Measurements from ENCODE around the gene MLST8. TPM values are rescaled to one million over a fixed set of nuclear protein-coding genes. Genes with fewer than 3 reads are reported as not detected.
"Not testable (repeated sequence)": the region's sequence is repeated elsewhere in the genome, so short reads cannot be mapped to it uniquely, and the experiment has no call there.

MLST8 gene
- total RNA-seq, 1 donor from 2014 or later, result 38.4 TPM

DNA sequence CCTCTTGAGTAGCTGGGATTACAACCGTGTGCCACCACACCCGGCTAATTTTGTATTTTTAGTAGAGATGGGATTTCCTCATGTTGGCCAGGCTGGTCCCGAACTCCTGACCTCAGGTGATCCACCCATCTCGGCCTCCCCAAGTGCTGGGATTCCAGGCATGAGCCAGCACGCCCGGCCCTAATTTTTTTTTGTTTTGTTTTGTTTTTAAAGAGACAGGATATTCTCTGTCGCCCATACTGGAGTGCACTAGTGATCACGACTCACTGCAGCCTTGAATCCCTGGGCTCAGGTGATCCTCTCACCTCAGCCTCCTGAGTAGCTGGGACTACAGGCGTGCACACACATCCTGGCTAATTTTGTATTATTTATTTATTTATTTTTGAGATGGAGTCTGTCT lies 35.1 kb downstream of the MLST8 start:
- intact Hi-C loops (cut with micrococcal nuclease), result not testable (repeated sequence)

DNA sequence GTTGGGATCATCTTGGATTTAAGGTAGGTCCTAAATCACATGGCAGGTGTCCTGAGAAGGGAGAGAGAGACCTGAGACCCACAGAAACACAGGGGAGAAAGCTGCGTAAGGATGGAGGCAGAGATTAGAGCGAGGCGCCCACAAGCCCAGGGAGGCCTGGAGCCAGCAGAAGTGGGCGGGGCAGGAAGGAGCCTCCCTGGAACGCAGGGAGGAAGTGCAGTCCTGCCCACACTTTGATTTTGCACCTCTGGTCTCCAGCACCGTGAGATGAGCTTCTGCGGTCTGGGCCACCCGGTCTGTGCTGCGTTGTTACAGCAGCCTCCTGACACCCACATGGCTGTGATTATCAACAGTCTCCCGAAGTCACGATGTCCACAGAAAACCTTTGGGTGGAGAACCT lies 37.3 kb downstream of the MLST8 start:
- intact Hi-C loops (cut with micrococcal nuclease), result no loop called here

DNA sequence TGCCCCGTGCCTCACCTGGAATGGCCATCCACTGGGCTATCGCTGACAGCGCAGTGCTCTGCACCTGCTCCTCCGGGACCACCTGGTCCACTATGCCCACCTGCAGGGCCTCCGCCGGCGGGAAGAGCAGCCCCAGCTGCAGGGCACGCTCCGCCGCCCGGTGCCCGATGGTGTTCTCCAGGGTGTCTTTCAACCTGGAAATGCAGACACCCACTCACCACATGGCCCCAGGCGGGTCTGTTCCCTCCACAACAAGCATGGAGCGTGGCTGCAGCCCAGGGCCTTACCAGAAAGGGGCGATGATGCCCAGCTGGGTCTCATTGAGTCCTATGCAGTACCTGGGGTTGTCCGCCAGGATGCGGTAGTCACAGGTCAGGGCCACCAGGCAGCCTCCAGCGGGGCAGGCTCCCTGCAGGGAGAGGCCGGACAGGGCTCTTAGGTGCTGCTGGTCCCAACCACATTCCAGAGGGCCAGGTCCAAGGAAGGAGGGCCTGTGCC lies 37.8 kb downstream of the MLST8 start:
- intact Hi-C loops (cut with micrococcal nuclease), result no loop called here

DNA sequence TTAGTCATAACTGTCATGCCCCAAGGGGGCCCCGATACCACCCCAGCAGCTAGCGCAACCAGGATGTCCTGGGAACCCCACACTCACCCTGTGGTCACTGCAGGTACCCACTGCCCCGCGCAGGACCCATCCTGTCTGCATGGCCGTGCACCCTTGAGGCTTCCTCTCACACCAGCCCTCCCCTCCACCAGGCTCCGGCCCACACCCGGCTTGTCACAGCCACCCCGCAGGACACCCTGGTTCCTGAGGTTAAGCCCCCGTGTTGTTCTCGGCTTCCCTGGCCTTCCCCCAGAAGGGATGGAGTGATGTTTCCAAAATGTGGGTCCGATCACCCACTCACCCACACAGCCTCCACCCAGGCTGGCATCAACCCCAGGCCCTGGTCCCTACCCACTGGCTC lies 38.5 kb downstream of the MLST8 start:
- intact Hi-C loops (cut with micrococcal nuclease), result no loop called here

DNA sequence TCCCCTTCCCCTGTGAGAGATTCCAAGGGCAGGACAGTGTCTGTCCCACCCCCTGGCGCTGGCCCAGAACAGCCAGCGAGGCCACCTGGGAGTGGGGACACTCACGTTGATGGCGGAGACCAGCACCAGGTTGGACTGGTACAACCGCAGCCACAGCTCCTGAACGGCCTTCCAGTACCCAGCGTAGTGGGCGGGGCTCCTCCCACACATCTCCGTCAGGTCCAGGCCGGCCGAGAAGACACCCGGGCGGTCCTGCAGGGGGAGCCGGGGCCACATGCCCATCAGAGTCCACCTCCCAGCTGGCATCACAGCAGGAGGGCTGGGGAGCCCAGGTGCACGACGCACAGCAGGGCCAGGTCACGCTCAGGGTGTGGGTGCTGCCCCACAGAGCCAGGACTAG lies 39.0 kb downstream of the MLST8 start:
- intact Hi-C loops (cut with micrococcal nuclease), result no loop called here

DNA sequence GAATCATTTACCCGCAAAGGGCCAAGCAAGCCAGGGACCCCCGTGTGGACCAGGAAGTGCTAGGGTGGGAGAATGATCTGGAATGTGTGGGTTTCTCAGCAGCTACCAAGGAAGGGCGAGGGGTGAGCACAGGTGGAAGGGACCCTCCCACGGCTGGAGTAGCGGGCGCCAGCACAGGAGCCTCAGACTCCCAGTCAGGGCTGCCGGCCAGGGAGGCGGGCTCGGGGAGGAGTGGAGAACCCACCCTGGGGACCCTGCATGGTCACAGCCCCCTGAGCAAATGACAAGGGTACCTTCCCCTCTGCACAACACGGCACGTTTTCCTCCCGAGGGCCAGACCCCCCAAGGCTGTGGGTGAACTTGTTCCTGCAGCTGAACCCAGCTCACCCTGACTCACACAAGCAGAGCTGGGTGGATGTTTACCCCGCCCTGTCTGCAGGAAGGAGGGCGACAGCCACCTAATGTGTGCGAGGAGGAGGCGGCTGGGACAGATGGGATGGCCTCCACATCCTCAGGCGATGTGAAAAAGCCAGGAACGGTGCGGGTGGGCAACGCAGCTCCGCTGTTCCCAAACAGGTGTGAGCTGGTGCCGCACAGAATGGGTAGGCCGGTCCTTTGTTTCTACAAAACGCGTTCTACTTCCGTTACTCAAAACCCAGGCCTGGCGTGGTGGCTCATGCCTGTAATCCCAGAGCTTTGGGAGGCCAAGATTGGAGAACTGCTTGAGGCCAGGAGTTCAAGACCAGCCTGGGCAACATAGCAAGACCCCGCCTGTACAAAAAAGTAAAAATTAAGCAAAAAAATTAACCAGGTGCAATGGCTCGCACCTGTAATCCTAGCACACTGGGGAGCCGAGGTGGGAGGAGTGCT lies 39.9 kb downstream of the MLST8 start:
- intact Hi-C loops (cut with micrococcal nuclease), result no loop called here

DNA sequence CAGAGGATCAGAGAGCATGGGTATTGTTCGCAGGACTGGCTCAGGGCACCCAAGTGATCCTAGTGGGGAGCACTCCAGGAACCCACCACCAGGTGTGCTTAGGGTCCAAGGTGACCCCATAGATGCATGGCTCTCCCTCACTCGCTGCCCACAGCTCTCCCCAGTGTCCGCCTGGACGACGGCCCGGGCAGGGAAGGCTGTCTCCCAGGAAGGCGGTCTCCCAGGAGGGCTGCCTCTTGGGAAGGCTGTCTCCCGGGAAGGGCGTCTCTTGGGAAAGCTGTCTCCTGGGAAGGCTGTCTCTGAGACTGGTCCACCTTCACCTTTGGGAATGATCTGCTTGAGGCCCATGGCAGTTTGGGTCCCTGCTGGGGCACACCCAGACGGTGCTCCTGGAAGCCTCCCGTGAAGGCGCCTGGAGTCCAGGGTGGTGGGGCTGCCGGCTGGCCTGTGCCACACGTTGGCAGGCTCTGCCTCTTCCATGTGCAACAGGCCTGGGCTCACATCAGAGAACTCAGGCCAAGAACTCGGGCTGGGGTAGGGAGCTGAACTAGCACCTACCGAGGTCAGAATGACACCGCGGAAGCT lies 41.1 kb downstream of the MLST8 start:
- intact Hi-C loops (cut with micrococcal nuclease), result no loop called here

DNA sequence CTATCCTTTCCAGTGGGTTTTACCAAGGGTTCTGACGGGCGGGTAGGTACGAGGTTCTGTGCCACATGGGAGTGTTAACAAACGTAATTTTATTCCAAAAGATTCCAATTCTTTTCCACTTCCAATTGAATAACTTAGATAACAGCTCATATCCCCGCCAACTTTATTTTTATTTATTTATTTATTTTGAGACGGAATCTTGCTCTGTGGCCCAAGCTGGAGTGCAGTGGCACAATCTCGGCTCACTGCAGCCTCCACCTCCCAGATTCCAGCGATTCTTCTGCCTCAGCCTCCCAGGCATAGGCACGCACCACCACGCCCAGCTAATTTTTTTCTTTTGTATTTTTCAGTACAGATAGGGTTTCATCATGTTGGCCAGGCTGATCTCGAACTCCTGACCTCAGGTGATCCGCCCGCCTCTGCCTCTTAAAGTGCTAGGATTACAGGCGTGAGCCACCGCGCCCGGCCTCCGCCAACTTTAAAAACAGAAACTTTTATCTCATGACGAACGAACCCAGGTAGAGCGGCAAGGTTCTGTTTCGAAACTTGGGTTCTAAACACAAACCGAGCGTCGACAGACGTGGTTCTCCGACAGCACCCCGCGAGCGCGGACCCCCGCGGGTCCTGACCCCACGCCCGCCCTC lies 45.5 kb downstream of the MLST8 start:
- intact Hi-C loops (cut with micrococcal nuclease), result loop anchor here (2.0 to 5.0 kb wide), 2 partner anchors 28 to 38 kb away; partner anchors contain the start of genes BRICD5, E4F1 and PGP

DNA sequence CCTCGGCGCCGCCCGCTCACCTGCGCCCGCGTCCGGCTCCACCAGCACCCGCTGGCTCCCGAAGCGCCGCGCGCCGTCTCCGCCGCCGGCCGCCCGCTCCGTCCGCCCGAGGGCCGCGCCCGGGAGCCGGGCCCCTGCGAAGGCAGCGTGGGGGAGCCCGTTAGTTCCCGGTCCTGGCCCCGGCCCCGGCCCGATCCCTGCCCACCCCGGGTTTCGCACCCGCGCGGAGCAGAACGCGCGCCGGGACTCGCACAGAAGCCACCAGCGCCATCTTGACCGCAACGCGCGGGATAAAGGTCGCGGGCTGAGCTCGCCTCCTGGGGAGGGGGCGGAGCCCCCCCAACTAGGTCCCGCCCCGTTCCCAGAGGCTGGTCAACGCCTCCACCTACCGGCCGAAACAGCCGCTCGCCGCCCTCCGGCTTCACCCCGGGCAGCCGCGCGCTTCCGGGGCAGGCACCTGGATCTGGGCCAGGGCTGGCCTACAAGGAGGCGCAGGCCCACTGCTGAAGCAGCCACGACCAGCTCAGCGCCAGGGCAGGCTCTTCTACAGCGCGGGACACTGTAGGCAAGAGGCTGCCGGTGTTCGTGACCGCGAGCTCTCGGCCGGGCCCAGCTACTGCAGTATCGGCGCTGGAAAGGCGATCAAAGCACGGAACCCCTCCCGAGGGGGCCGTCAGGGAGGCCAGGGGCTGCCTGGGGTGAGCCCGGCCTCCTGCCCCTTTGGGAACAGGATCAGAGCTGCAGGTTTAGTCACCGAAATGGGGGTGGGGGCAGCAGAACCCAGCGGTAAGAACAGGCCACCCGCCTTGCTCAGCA lies 46.2 kb downstream of the MLST8 start, which contains the start of gene ECI1:
ECI1 (minus strand) TSS at position 292 of the 816 bp plus-strand sequence; CDS start at position 271, 21 bp downstream.
- intact Hi-C loops (cut with micrococcal nuclease), result loop anchor here (2.0 to 5.0 kb wide), 2 partner anchors 29 to 39 kb away; partner anchors contain the start of genes BRICD5, E4F1 and PGP

DNA sequence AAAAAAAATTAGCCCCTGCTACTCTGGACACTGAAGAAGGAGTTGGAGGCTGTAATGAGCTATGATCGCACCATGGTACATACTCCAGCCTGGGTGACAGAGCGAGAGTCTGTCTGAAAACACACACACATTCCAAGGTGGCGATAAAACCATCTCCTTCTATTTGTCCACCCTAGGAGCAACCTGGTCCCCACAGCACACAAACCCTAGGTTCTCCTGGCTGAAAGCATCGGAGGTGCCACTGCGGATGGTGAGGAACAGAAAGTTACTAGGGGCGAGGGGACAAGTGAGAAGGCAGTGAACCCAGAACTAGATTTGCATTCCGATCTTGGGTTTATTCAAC lies 47.5 kb downstream of the MLST8 start:
- intact Hi-C loops (cut with micrococcal nuclease), result loop anchor here (5.0 kb wide), 1 partner anchor 40 kb away; the partner anchor contains the start of genes BRICD5 and PGP

DNA sequence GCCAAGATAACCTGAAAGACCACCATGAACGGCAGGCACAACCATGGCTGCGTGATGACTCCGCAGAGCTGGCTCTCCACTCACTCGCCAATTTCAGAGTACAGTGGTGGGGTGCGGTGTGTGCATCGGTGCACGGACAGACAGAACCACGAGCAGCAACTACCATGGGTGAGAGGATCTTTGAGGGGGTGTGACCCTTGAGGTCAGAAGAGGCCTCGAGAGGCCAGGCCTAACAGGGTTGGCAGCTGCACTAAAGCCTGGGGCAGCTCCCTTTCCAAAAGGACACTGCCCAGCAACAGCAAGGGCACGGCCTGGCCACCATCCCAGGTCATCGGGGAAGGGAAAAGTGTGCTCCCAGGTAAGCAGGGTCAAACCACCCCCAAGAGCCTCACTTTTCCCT lies 48.0 kb downstream of the MLST8 start:
- intact Hi-C loops (cut with micrococcal nuclease), result loop anchor here (5.0 kb wide), 1 partner anchor 41 kb away; the partner anchor contains the start of genes BRICD5 and PGP

DNA sequence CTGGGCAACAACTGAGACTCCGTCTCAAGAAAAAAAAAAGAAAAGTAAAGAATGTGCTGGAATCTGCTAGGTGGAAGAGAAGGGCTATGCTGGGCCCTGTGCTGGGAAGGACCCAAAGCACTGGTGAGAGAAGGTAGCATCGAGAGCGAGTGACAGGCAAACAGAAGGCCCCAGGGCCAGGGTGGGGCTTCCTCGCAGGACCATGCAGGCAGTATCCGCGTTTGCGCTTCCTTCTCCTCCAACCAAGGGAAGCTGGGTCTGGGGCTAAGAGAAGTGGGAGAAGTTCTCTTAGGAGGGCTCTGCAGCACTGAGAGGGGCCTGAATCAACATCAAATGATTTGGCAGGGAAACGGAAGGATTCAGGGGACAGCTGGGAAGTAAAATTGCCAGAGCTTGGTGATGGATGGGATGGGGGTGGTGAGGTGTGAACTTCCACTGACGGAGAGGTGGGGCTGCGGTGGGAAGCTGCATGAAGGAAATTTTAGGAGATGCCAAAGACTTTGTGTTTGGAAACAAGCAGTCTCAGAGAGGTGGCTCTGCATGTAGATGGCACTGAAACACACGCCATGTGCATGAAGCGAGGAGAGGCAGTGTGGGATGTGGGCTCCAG lies 51.4 kb downstream of the MLST8 start:
- intact Hi-C loops (cut with micrococcal nuclease), result no loop called here

DNA sequence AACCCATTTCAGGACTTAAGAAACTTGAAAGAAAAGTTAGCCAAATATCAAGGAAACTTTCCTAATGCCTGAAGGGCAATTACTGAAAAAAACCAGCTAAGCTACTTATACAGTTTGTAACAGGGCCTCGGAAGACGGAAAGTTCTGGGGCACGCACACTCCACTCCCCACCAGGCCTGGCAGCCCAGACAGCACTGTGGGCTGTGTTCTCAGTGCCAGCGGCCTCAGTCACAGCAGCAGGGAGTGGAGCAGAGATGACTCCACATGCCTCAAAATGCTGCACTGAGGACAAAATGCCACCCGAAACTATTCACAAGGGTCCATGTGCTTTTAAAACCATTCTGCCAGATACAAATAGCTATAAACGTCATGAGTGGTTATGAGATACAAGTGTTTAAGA lies 52.5 kb downstream of the MLST8 start:
- intact Hi-C loops (cut with micrococcal nuclease), result no loop called here

DNA sequence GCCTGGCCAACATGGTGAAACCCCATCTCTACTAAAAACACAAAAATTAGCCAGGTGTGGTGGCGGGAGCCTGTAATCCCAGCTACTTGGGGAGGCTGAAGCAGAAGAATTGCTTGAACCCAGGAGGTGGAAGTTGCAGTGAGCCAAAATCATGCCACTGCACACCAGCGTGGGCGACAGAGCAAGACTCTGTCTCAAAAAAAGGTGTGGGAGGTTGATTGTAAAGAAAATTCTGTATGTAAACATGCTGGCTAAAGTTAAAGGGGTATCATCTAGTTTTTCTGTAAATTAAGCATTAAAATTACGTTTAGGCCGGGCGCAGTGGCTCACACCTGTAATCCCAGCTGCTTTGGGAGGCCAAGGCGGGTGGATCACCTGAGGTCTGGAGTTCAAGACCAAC lies 53.3 kb downstream of the MLST8 start:
- intact Hi-C loops (cut with micrococcal nuclease), result not testable (repeated sequence)

Other genes starting within 250 kb of the MLST8 start
- 119 and 123 TPM in 2 replicates for gene NDUFB10, start 245.9 kb upstream of the MLST8 start, total RNA-seq
- 2,826 and 2,856 TPM in 2 replicates for gene RPS2, start 240.6 kb upstream of the MLST8 start, total RNA-seq
- 0.18 TPM in 1 of 2 replicates, not detected in the other for gene RNF151, start 238.6 kb upstream of the MLST8 start, total RNA-seq
- 36.7 and 38.2 TPM in 2 replicates for gene TBL3, start 233.4 kb upstream of the MLST8 start, total RNA-seq
- 0.25 and 0.55 TPM in 2 replicates for gene NOXO1, start 224.0 kb upstream of the MLST8 start, total RNA-seq
- 24.4 and 27.1 TPM in 2 replicates for gene GFER, start 221.3 kb upstream of the MLST8 start, total RNA-seq
- 4.9 and 5.3 TPM in 2 replicates for gene SYNGR3, start 215.5 kb upstream of the MLST8 start, total RNA-seq
- gene ZNF598, start 195.6 kb upstream of the MLST8 start, total RNA-seq, result 58.9 and 63.6 TPM in 2 replicates
- gene NPW, start 185.7 kb upstream of the MLST8 start, total RNA-seq, result 0.70 and 0.80 TPM in 2 replicates
- 2.2 and 3.1 TPM in 2 replicates for gene NHERF2, start 178.6 kb upstream of the MLST8 start, total RNA-seq
- 32.9 and 33.2 TPM in 2 replicates for gene NTHL1, start 157.6 kb upstream of the MLST8 start, total RNA-seq
- gene TSC2, start 157.5 kb upstream of the MLST8 start, total RNA-seq, result 96.9 and 110 TPM in 2 replicates
- 68.5 and 77.3 TPM in 2 replicates for gene PKD1, start 69.6 kb upstream of the MLST8 start, total RNA-seq
- 0.59 TPM in 1 of 2 replicates, not detected in the other for gene RAB26, start 56.8 kb upstream of the MLST8 start, total RNA-seq
- 57.6 and 62.8 TPM in 2 replicates for gene TRAF7, start 49.7 kb upstream of the MLST8 start, total RNA-seq
- gene CASKIN1, start 8.8 kb upstream of the MLST8 start, total RNA-seq, result 0.16 and 0.20 TPM in 2 replicates
- gene BRICD5, start 5.4 kb downstream of the MLST8 start, total RNA-seq, result 10.6 and 12.1 TPM in 2 replicates
- 24.4 and 26.1 TPM in 2 replicates for gene PGP, start 9.4 kb downstream of the MLST8 start, total RNA-seq
- gene E4F1, start 18.1 kb downstream of the MLST8 start, total RNA-seq, result 30.3 and 30.9 TPM in 2 replicates
- 2.6 and 2.8 TPM in 2 replicates for gene DNASE1L2, start 31.0 kb downstream of the MLST8 start, total RNA-seq
- 30.2 and 34.2 TPM in 2 replicates for gene ECI1, start 46.1 kb downstream of the MLST8 start, total RNA-seq
- gene RNPS1, start 62.7 kb downstream of the MLST8 start, total RNA-seq, result 299 and 307 TPM in 2 replicates
- 6.6 and 7.0 TPM in 2 replicates for gene ABCA3, start 135.3 kb downstream of the MLST8 start, total RNA-seq
- gene CCNF, start 224.0 kb downstream of the MLST8 start, total RNA-seq, result 63.2 and 64.7 TPM in 2 replicates

All from T-helper 2 cell treated with Interferon-gamma antibody and Interleukin-4, amounts not matched to agents 100 ng/mL and 5 ng/mL, for 36 hours (primary cell).